Mesenchymal stem cell (in vitro differentiated cells and primary cell): ENCODE data around the gene GARIN5A.

ENCODE experiments used
- DNase-seq: peaks from one replicate; pipeline ENCODE4 v3.0.0-alpha.2; 2013
- H2AFZ ChIP-seq: one replicate; pipeline ENCODE4 v1.6.1; 2013; ENCODE audit warnings: low read depth, mild to moderate bottlenecking, control low read depth, inconsistent platforms, low read length, moderate library complexity
- H2AK5ac ChIP-seq: 2 replicates; pipeline ENCODE4 v1.6.1; 2013; ENCODE audit warnings: low read length, moderate library complexity, mild to moderate bottlenecking, inconsistent platforms; ENCODE audit not compliant: severe bottlenecking
- H2BK120ac ChIP-seq: one replicate; pipeline ENCODE4 v1.6.1; 2013; ENCODE audit warnings: low read depth, mild to moderate bottlenecking, inconsistent platforms, low read length, moderate library complexity
- H2BK12ac ChIP-seq, 2 experiments: one replicate each; pipeline ENCODE4 v1.6.1; 2013; ENCODE audit warnings: inconsistent platforms in 2 of 2, low read length in 2 of 2, mild to moderate bottlenecking in 2 of 2, moderate library complexity in 2 of 2, control low read depth in 1 of 2
- H2BK15ac ChIP-seq: one replicate; pipeline ENCODE4 v1.6.1; 2013; ENCODE audit warnings: mild to moderate bottlenecking, low read depth, inconsistent platforms; ENCODE audit not compliant: poor library complexity, severe bottlenecking
- H2BK5ac ChIP-seq: 2 replicates; pipeline ENCODE4 v1.6.1; 2013; ENCODE audit warnings: low read depth, mild to moderate bottlenecking, low read length, control low read depth, inconsistent platforms; ENCODE audit not compliant: poor library complexity, severe bottlenecking
- H3K14ac ChIP-seq, 2 experiments: one replicate each; pipeline ENCODE4 v1.6.1; 2013; ENCODE audit warnings: inconsistent platforms in 2 of 2, low read length in 2 of 2, control low read depth in 1 of 2, mild to moderate bottlenecking in 1 of 2, moderate library complexity in 1 of 2
- H3K18ac ChIP-seq, 2 experiments: one replicate each; pipeline ENCODE4 v1.6.1; 2013; ENCODE audit warnings: inconsistent platforms in 2 of 2, low read length in 2 of 2, control low read depth in 1 of 2, low read depth in 1 of 2, mild to moderate bottlenecking in 1 of 2
- H3K23ac ChIP-seq, 2 experiments: one replicate each; pipeline ENCODE4 v1.6.1; 2013; ENCODE audit warnings: inconsistent platforms in 2 of 2, low read length in 2 of 2, mild to moderate bottlenecking in 2 of 2, moderate library complexity in 2 of 2, control low read depth in 1 of 2
- H3K27ac ChIP-seq: 2 replicates; pipeline ENCODE4 v1.5.1; 2013; ENCODE audit warnings: mild to moderate bottlenecking, moderate library complexity, low read length, control low read depth, inconsistent platforms; ENCODE audit not compliant: poor library complexity, severe bottlenecking
- H3K27me3 ChIP-seq, 2 experiments: 2 replicates each; pipeline versions ENCODE4 v1.6.1 to v1.7.0; 2013; ENCODE audit warnings: low read length in 2 of 2, mild to moderate bottlenecking in 2 of 2, moderate library complexity in 2 of 2, control low read depth in 1 of 2, inconsistent platforms in 1 of 2; ENCODE audit not compliant: control insufficient read depth in 1 of 2, insufficient read depth in 1 of 2
- H3K36me3 ChIP-seq, 2 experiments: 2 replicates each; pipeline versions ENCODE4 v1.6.1 to v1.7.0; 2013; ENCODE audit warnings: low read length in 2 of 2, control low read depth in 1 of 2, inconsistent platforms in 1 of 2, low read depth in 1 of 2, mild to moderate bottlenecking in 1 of 2; ENCODE audit not compliant: insufficient read depth in 2 of 2, control insufficient read depth in 1 of 2
- H3K4ac ChIP-seq, 2 experiments: one replicate each; pipeline ENCODE4 v1.6.1; 2013; ENCODE audit warnings: inconsistent platforms in 2 of 2, low read length in 2 of 2, mild to moderate bottlenecking in 2 of 2, moderate library complexity in 2 of 2, control low read depth in 1 of 2, low read depth in 1 of 2
- H3K4me1 ChIP-seq: 2 replicates; pipeline ENCODE4 v1.6.1; 2013; ENCODE audit warnings: low read depth, low read length, control low read depth; ENCODE audit not compliant: control insufficient read depth, insufficient read depth
- H3K4me2 ChIP-seq: 2 replicates; pipeline ENCODE4 v1.6.1; 2013; ENCODE audit warnings: low read length, mild to moderate bottlenecking, inconsistent platforms; ENCODE audit not compliant: poor library complexity, severe bottlenecking
- H3K4me3 ChIP-seq, 2 experiments: 2 replicates each; pipeline versions ENCODE4 v1.5.1 to v1.7.0; 2013; ENCODE audit warnings: low read length in 2 of 2, mild to moderate bottlenecking in 2 of 2, control low read depth in 1 of 2, low read depth in 1 of 2; ENCODE audit not compliant: insufficient read depth in 1 of 2
- H3K79me1 ChIP-seq: replicated peaks from 2 replicates; pipeline ENCODE4 v1.6.1; 2013; ENCODE audit warnings: mild to moderate bottlenecking, control low read depth, low read length, inconsistent platforms; ENCODE audit not compliant: poor library complexity, severe bottlenecking
- H3K9ac ChIP-seq: 2 replicates; pipeline ENCODE4 v1.7.0; 2013; ENCODE audit warnings: mild to moderate bottlenecking, low read length, moderate library complexity
- H3K9me3 ChIP-seq: 2 replicates; pipeline ENCODE4 v1.7.0; 2013; ENCODE audit warnings: mild to moderate bottlenecking, low read length; ENCODE audit not compliant: control insufficient read depth
- H4K8ac ChIP-seq: one replicate; pipeline ENCODE4 v1.6.1; 2013; ENCODE audit warnings: inconsistent platforms, mild to moderate bottlenecking, low read length, moderate library complexity
- H4K91ac ChIP-seq: one replicate; pipeline ENCODE4 v1.6.1; 2013; ENCODE audit warnings: mild to moderate bottlenecking, low read length, inconsistent platforms
- WGBS: methylation state at CpG from one replicate; pipeline ENCODE4 v1.1.7; 2013; ENCODE audit warnings: mixed read lengths; 5-methylcytosine and 5-hydroxymethylcytosine counted together

GARIN5A gene

DNA sequence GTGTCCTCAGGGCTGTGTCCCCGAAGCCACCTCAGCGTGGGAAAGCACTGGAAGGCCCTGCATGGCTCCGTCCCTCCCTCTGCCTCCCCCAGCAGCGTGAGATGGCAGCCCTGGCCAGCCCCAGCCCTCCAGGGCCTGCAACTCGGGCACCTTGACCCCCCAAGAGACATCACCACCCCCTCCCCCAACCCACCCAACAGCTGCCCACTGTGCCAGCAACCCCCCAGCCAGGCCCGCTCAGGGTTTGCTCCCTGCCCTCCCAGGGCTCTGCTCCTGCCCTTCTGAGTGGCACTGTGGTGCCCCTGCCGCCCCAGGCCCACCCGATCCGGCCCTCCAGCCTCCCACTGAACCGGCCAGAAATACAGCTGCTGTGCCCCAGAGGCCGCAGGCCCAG, 38.5 kb upstream of the GARIN5A start:
- DNase-seq, result no peak
- H3K18ac ChIP-seq, result no peak overlapping the region
- WGBS, result 83% methylated on average over 9 of the region's 11 CpGs

DNA sequence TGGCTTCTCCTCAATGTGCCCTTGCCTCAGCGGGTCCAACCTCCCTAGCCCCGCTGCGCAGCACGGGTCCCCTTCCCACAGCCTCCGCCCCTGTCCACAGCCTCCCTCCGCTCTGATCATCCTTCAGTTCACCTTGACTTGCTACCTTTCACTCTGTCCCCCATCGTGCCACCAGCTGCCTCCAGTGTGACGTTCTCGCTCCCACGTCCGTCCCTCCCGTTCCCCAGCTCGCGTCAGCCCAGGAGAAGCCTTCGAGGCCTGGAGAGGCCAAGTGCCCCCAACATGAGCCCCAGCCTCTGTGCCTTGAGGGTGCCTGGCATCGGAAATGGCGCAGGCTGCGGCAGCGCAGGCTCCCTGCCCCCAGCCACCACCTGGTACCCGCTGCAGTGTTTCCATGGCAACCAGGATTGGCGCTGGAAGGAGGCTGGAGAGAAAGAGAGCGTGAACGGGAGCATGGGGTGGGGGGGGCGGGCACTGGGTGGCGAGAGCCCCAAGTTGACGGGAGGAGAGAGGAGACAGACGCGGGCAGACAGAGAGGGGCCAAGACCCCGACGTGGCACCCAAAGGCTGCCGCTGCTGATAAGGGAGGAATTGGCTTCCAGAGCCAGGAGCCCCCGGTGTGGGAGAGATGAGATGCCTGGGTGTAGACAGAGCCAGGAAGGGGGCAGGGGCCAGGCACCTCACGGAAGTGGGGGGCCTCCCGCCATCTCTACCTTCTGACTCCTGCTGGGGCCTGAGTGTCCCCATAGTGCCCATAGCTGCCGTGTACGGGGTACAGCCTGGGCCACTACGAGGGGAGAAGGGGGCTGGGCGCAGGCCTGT, 37.9 kb upstream of the GARIN5A start:
- no peak overlapping the region for H3K4ac ChIP-seq
- peaks cover 0 to 9% of the 10 kb centered on the region in 2 experiments for H3K27me3 ChIP-seq
- no peak overlapping the region for H2AK5ac ChIP-seq
- H3K27ac ChIP-seq, result no peak overlapping the region
- H4K8ac ChIP-seq, result no peak overlapping the region
- DNase-seq, result no peak
- no peak overlapping the region for H2BK5ac ChIP-seq
- peaks cover 9% of the 10 kb centered on the region for H3K79me1 ChIP-seq
- no peak overlapping the region for H3K18ac ChIP-seq
- no peak overlapping the region for H3K4me3 ChIP-seq
- H4K91ac ChIP-seq, result no peak overlapping the region
- no peak overlapping the region for H2BK120ac ChIP-seq
- H2AFZ ChIP-seq, result no peak overlapping the region
- no peaks in the 10 kb centered on the region for H3K9me3 ChIP-seq
- no peak overlapping the region for H2BK15ac ChIP-seq
- no peak overlapping the region for H3K23ac ChIP-seq
- H3K14ac ChIP-seq, result no peak overlapping the region
- no peak overlapping the region for H3K4me2 ChIP-seq
- 82% methylated on average over 38 of the region's 38 CpGs for whole genome bisulfite sequencing
- H3K36me3 ChIP-seq, result no peaks in the 10 kb centered on the region
- H3K9ac ChIP-seq, result no peak overlapping the region
- H2BK12ac ChIP-seq, result no peak overlapping the region
- H3K4me1 ChIP-seq, result peaks cover 17% of the 10 kb centered on the region

More for the DNA sequence above, 38.5 kb upstream of the GARIN5A start:
- no peaks in the 10 kb centered on the region for H3K36me3 ChIP-seq
- peaks cover 6% of the 10 kb centered on the region for H3K79me1 ChIP-seq
- peak overlapping the region; percentile 37 for H2BK15ac ChIP-seq
- H3K14ac ChIP-seq, result no peak overlapping the region
- no peak overlapping the region for H3K23ac ChIP-seq
- peaks cover 0 to 9% of the 10 kb centered on the region in 2 experiments for H3K27me3 ChIP-seq
- H3K9ac ChIP-seq, result no peak overlapping the region
- H3K27ac ChIP-seq, result no peak overlapping the region
- no peak overlapping the region for H2BK120ac ChIP-seq
- no peak overlapping the region for H4K91ac ChIP-seq
- H3K4me1 ChIP-seq, result peaks cover 13% of the 10 kb centered on the region
- no peak overlapping the region for H3K4me3 ChIP-seq
- H4K8ac ChIP-seq, result no peak overlapping the region
- no peak overlapping the region for H2BK12ac ChIP-seq
- no peak overlapping the region for H2AFZ ChIP-seq
- H3K4me2 ChIP-seq, result no peak overlapping the region
- no peak overlapping the region for H2AK5ac ChIP-seq
- H3K4ac ChIP-seq, result no peak overlapping the region
- no peak overlapping the region for H2BK5ac ChIP-seq
- no peaks in the 10 kb centered on the region for H3K9me3 ChIP-seq

DNA sequence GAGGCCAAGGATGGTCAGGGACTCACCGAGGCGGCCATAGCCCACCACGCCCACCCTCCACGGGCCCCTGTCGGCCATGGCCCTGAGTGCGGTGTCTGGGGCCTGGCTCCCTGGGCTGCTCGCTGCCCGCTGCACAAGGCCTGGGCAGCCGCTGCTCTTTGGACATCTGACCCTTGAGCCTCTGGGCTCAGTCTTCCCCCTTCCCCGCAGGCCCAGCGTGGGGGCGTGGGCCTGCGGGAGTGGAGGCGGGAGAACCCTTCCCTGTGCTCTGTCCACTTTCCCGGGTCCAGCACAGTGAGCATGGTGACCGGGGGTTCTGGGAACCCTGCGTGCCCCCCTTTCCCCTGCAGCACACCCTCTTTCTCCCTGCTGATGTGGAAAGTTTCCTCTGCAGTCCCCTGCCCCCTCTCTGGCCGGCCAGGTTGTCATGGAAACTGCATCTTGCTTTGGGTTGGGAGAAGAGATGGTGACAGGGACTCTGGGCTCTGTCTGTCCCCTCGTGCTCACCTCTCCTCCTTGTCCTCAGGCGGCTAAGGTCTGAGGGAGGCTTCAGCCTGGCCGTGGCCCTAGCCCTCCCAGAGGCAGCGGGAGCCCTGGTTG, 37.2 kb upstream of the GARIN5A start, which contains the start of gene ASPDH:
Gene ASPDH (minus strand): TSS at position 168 of the 600 bp plus-strand sequence. CDS start 90 bp downstream, at position 78.
- peaks cover 0 to 9% of the 10 kb centered on the region in 2 experiments for H3K27me3 ChIP-seq
- H2BK120ac ChIP-seq, result no peak within 1 kb of the TSS
- H3K23ac ChIP-seq, result no peak within 1 kb of the TSS
- peaks cover 10% of the 10 kb centered on the region for H3K79me1 ChIP-seq
- H2BK15ac ChIP-seq, result no peak within 1 kb of the TSS
- DNase-seq, result no peak
- no peak within 1 kb of the TSS for H3K4me3 ChIP-seq
- no peak within 1 kb of the TSS for H3K4ac ChIP-seq
- H3K27ac ChIP-seq, result no peak within 1 kb of the TSS
- H3K4me1 ChIP-seq, result peaks cover 17% of the 10 kb centered on the region
- no peak within 1 kb of the TSS for H3K4me2 ChIP-seq
- H4K91ac ChIP-seq, result peak within 1 kb of the TSS; percentile 15
- H2AFZ ChIP-seq, result no peak within 1 kb of the TSS
- WGBS, result 76% methylated on average over 19 of the region's 22 CpGs
- no peak within 1 kb of the TSS for H2BK12ac ChIP-seq
- no peak within 1 kb of the TSS for H2BK5ac ChIP-seq
- no peak within 1 kb of the TSS for H3K14ac ChIP-seq
- H3K18ac ChIP-seq, result no peak within 1 kb of the TSS
- H2AK5ac ChIP-seq, result no peak within 1 kb of the TSS
- no peak within 1 kb of the TSS for H3K9ac ChIP-seq
- H3K9me3 ChIP-seq, result no peaks in the 10 kb centered on the region
- H3K36me3 ChIP-seq, result no peaks in the 10 kb centered on the region
- H4K8ac ChIP-seq, result no peak within 1 kb of the TSS

- H2BK120ac ChIP-seq, result no peak overlapping the region
- no peak overlapping the region for H2AK5ac ChIP-seq
- no peak overlapping the region for H3K14ac ChIP-seq
- 84% methylated on average over 12 of the region's 12 CpGs for WGBS
- H2BK12ac ChIP-seq, result no peak overlapping the region
- H3K9me3 ChIP-seq, result no peaks in the 10 kb centered on the region
- H3K4me1 ChIP-seq, result peaks cover 19% of the 10 kb centered on the region
- no peak overlapping the region for H3K9ac ChIP-seq
- H4K8ac ChIP-seq, result no peak overlapping the region
- no peak overlapping the region for H3K4ac ChIP-seq
- no peak overlapping the region for H2BK15ac ChIP-seq
- H3K4me3 ChIP-seq, result no peak overlapping the region
- H2BK5ac ChIP-seq, result no peak overlapping the region
- peaks cover 0 to 9% of the 10 kb centered on the region in 2 experiments for H3K27me3 ChIP-seq
- H3K23ac ChIP-seq, result no peak overlapping the region
- H3K4me2 ChIP-seq, result no peak overlapping the region
- no peak overlapping the region for H3K27ac ChIP-seq
- no peak for DNase-seq
- peaks cover 10% of the 10 kb centered on the region for H3K79me1 ChIP-seq
- no peak overlapping the region for H3K18ac ChIP-seq
- H2AFZ ChIP-seq, result no peak overlapping the region
- H4K91ac ChIP-seq, result peak overlapping the region; percentile 15
- no peaks in the 10 kb centered on the region for H3K36me3 ChIP-seq
Observed at GRCh38 chr19:50512999-50513745, 36.5 kb upstream of the GARIN5A start.
